HCT116 (cell line): ENCODE measurements around the gene STAG1.
"Not testable (repeated sequence)": the region's sequence is repeated elsewhere in the genome, so short reads cannot be mapped to it uniquely, and the experiment has no call there.

Experiments used
- EZH2 ChIP-seq: fragments of 200-600 bp; sonication (generic); IDR thresholded peaks from 2 replicates; pipeline ENCODE4 v1.6.1; 2017; ENCODE audit warnings: antibody characterized with exemption, mixed run types
- EZH2phosphoT487 ChIP-seq: fragments of 200-600 bp; IDR thresholded peaks from 2 replicates; pipeline ENCODE4 v1.6.1; 2018; ENCODE audit warnings: antibody characterized with exemption, borderline replicate concordance
- POLR2A ChIP-seq: IDR thresholded peaks from 2 replicates; pipeline ENCODE4 v1.7.0; 2011; ENCODE audit warnings: borderline replicate concordance; ENCODE audit not compliant: insufficient read depth, insufficient read length; ENCODE audit errors: extremely low read depth
- POLR2AphosphoS5 ChIP-seq: IDR thresholded peaks from 2 replicates; pipeline ENCODE4 v1.6.1; 2011; ENCODE audit warnings: mild to moderate bottlenecking, low read depth, low read length, moderate library complexity
- RAD21 ChIP-seq: IDR thresholded peaks from 2 replicates; pipeline ENCODE4 v1.6.1; 2012; ENCODE audit warnings: low read depth, mild to moderate bottlenecking
- ZNF274 ChIP-seq: fragments of 200-500 bp; sonication (Bioruptor generic); IDR thresholded peaks from 2 replicates; pipeline ENCODE4 v1.6.1; 2014; ENCODE audit warnings: mild to moderate bottlenecking, low read depth, low read length, inconsistent platforms
- TF ChIP-seq, protein P1 (sequence below), 3 experiments: fragments of 200-600 bp in 1 of 3; sonication (generic) in 1 of 3; IDR thresholded peaks in 2 of 3; conservative IDR thresholded peaks in 1 of 3; 2 replicates each; pipeline ENCODE4 v1.5.1; 2012 to 2017; ENCODE audit warnings: low read depth in 2 of 3, low read length in 2 of 3, antibody characterized with exemption in 1 of 3, borderline replicate concordance in 1 of 3, control low read depth in 1 of 3, mild to moderate bottlenecking in 1 of 3, mixed read lengths in 1 of 3, mixed run types in 1 of 3, moderate library complexity in 1 of 3; ENCODE audit not compliant: insufficient read depth in 1 of 3
- TF ChIP-seq, protein P2 (sequence below): IDR thresholded peaks from 2 replicates; pipeline ENCODE4 v1.6.1; 2012; ENCODE audit warnings: low read depth

DNA sequence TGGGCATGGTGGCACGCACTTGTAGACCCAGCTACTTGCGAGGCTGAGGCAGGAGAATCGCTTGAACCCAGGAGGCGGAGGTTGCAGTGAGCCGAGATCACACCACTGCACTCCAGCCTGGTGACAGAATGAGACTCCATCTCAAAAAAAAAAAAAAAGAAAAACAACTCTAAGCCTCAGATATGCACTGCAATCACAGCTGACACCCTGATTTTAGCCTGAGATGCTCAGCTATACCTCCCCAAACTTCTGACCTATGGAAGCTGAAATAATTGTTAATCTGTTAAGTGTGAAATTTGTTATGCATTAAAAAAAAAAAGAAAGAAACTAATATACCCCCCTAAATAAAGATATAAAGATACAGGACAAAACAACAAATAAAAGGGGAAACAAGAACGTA is 2.6 kb downstream of the STAG1 start:
- TF ChIP-seq POLR2AphosphoS5, EZH2phosphoT487, RAD21, EZH2, POLR2A, ZNF274: not testable (repeated sequence)
- TF ChIP-seq, protein P1, sequence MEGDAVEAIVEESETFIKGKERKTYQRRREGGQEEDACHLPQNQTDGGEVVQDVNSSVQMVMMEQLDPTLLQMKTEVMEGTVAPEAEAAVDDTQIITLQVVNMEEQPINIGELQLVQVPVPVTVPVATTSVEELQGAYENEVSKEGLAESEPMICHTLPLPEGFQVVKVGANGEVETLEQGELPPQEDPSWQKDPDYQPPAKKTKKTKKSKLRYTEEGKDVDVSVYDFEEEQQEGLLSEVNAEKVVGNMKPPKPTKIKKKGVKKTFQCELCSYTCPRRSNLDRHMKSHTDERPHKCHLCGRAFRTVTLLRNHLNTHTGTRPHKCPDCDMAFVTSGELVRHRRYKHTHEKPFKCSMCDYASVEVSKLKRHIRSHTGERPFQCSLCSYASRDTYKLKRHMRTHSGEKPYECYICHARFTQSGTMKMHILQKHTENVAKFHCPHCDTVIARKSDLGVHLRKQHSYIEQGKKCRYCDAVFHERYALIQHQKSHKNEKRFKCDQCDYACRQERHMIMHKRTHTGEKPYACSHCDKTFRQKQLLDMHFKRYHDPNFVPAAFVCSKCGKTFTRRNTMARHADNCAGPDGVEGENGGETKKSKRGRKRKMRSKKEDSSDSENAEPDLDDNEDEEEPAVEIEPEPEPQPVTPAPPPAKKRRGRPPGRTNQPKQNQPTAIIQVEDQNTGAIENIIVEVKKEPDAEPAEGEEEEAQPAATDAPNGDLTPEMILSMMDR (IDR thresholded peaks at IDR 0.05 in 2 of 3, conservative IDR thresholded peaks at IDR 0.05 in 1 of 3; ENCODE audit: borderline replicate concordance in 1 of 3, insufficient read depth in 1 of 3, low read depth in 2 of 3, low read length in 2 of 3) = not testable (repeated sequence)
- TF ChIP-seq, protein P2, sequence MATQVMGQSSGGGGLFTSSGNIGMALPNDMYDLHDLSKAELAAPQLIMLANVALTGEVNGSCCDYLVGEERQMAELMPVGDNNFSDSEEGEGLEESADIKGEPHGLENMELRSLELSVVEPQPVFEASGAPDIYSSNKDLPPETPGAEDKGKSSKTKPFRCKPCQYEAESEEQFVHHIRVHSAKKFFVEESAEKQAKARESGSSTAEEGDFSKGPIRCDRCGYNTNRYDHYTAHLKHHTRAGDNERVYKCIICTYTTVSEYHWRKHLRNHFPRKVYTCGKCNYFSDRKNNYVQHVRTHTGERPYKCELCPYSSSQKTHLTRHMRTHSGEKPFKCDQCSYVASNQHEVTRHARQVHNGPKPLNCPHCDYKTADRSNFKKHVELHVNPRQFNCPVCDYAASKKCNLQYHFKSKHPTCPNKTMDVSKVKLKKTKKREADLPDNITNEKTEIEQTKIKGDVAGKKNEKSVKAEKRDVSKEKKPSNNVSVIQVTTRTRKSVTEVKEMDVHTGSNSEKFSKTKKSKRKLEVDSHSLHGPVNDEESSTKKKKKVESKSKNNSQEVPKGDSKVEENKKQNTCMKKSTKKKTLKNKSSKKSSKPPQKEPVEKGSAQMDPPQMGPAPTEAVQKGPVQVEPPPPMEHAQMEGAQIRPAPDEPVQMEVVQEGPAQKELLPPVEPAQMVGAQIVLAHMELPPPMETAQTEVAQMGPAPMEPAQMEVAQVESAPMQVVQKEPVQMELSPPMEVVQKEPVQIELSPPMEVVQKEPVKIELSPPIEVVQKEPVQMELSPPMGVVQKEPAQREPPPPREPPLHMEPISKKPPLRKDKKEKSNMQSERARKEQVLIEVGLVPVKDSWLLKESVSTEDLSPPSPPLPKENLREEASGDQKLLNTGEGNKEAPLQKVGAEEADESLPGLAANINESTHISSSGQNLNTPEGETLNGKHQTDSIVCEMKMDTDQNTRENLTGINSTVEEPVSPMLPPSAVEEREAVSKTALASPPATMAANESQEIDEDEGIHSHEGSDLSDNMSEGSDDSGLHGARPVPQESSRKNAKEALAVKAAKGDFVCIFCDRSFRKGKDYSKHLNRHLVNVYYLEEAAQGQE = not testable (repeated sequence)
